Heart left ventricle (tissue), 16 donors: ENCODE measurements around the gene CABP4. TPM values are rescaled to one million over a fixed set of nuclear protein-coding genes. Genes with fewer than 3 reads are reported as not detected.

Source experiments
- ATAC-seq, 4 donors: fragments of 200-7000 bp; cut with Tn5 transposase; one replicate each; pipeline ENCODE4 v1.9.1; 2020 to 2022; ENCODE audit warnings: moderate library complexity in 4 of 4, mild to moderate bottlenecking in 3 of 4, moderate number of reproducible peaks in 1 of 4
- DNase-seq, 5 donors: peaks; one replicate each; pipeline ENCODE4 v3.0.0-alpha.2; 2020
- H3K27ac ChIP-seq, 12 donors: fragments of 200-600 bp; sonication (generic) in 4 of 12; one replicate each; pipeline versions ENCODE4 v1.5.0 to v1.8.0; 2016 to 2022; ENCODE audit warnings: mild to moderate bottlenecking in 2 of 12
- H3K27me3 ChIP-seq, 9 donors: fragments of 200-600 bp; sonication (generic) in 2 of 9; one replicate each; pipeline versions ENCODE4 v1.5.1 to v1.8.0; 2016 to 2022; ENCODE audit warnings: mild to moderate bottlenecking in 3 of 9
- H3K36me3 ChIP-seq, 9 donors: fragments of 200-600 bp; sonication (generic) in 2 of 9; one replicate each; pipeline versions ENCODE4 v1.5.0 to v1.8.0; 2018 to 2022; ENCODE audit warnings: mild to moderate bottlenecking in 2 of 9
- H3K4me1 ChIP-seq, 12 donors: fragments of 200-600 bp; sonication (generic) in 4 of 12; one replicate each; pipeline versions ENCODE4 v1.5.0 to v1.8.0; 2016 to 2022; ENCODE audit warnings: mild to moderate bottlenecking in 3 of 12
- H3K4me3 ChIP-seq, 12 donors: fragments of 200-600 bp; sonication (generic) in 4 of 12; one replicate each; pipeline versions ENCODE4 v1.5.0 to v1.8.0; 2017 to 2022; ENCODE audit warnings: mild to moderate bottlenecking in 9 of 12, moderate library complexity in 4 of 12
- H3K9me3 ChIP-seq, 12 donors: fragments of 200-600 bp; sonication (generic) in 4 of 12; one replicate each; pipeline versions ENCODE4 v1.5.0 to v1.8.0; 2016 to 2022; ENCODE audit warnings: mild to moderate bottlenecking in 1 of 12
- POLR2A ChIP-seq, 2 donors: fragments of 450-650 bp; IDR thresholded peaks; one replicate each; pipeline ENCODE4 v1.6.1; 2017; ENCODE audit warnings: antibody characterized with exemption in 2 of 2, mild to moderate bottlenecking in 2 of 2, moderate library complexity in 2 of 2
- WGBS, 4 donors: extraction: QIAGEN DNeasy Blood & Tissue Kit in 2 of 4; methylation state at CpG; one replicate each; pipeline versions ENCODE4 v1.1.5 to v1.1.7; 2013 to 2018; 5-methylcytosine and 5-hydroxymethylcytosine counted together
- intact Hi-C, 10 donors: fragments of 100-400 bp; cut with DNase I; formaldehyde crosslinking; loops; one replicate each; pipeline versions ENCODE4 v1.11.1 to v1.14.2; 2022
- polyA plus RNA-seq, 2 donors: library from polyadenylated mRNA; stranded (reverse); fragments of 200-250 nt; gene quantifications; one replicate each; pipeline ENCODE4 v1.2.3, GENCODE V29; 2013
- total RNA-seq, 9 donors: library from RNA; depleted of rRNA in 2 of 9; stranded (reverse); fragments of >200 nt in 2 of 9; fragmentation: NEBNext Ultra II Directional in 3 of 9; extraction: Animal tissue kit (Norgen Biotek cat#: 25700) in 3 of 9; gene quantifications; one replicate each; pipeline versions ENCODE4 v1.1.0 to v1.2.4, GENCODE V29; 2016 to 2023
- TF ChIP-seq, protein P1 (sequence below), 12 donors: fragments of 200-600 bp; sonication (generic) in 4 of 12; IDR thresholded peaks; one replicate each; pipeline versions ENCODE4 v1.5.0 to v1.8.0; 2018 to 2022; ENCODE audit warnings: antibody characterized with exemption in 12 of 12, mild to moderate bottlenecking in 5 of 12
- donor health status: ischemic (EF 13 %, LVEDD 7.1; RV severe dilation, severe dysfunction).
- donor health status: healthy with polysubstance abuse.
- donor health status: DM: no; HTN: yes; CAD: no.
- donor health status: DM: no; HTN: no; CAD: no.
- donor health status: ischemic (EF 25% LVEDD 6.9; RV normal size, moderate dysfunction).
- donor health status: ischemic (EF 25% LVEDD 5.7; RV mildly dilated, moderate dysfunction).
- donor health status: healthy.
- donor health status: DM: yes; HTN: yes; CAD: no.
- donor health status: ischemic (EF 35%, LVEDD 5.7; RV mildly dilated, moderate dysfunction).
- donor health status: nonischemic (EF 11% LVEDD 7.7; RV severe dilation, severe dysfunction).
- donor health status: DM: yes; HTN: yes; CAD: no.
- donor health status: PGD.
- donor health status: ischemic (EF 29% LVEDD 5.4; RV normal size, mild dysfunction).
- donor health status: nonischemic (EF 23%, LVEDD 6.1; RV moderate dilation, normal function).

Gene CABP4
- total and polyA plus RNA-seq, 11 donors: 0.25 to 4.2 (median 0.51) TPM; not detected in 1

DNA sequence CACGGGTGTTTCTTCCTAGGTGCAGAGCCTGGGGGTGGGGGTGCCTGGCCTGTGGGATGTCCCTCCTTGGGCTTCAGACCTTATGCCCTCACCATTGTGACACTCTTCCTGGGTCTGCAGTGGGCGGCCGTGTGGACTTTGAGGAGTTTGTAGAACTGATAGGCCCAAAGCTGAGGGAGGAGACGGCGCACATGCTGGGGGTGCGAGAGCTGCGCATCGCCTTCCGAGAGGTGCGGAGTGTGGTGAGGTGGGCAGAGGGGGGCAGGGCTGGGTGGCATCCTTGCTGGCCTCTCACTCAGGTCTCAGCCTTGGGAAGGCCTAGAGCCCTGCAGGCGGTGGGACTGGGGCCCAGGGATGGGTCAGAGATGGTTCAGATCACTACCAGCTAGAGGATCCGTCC, 2.3 kb downstream of the CABP4 start:
- H3K36me3 ChIP-seq: no peaks in the 10 kb centered on the region
- no peak overlapping the region for H3K27ac ChIP-seq
- ATAC-seq: no peak
- H3K9me3 ChIP-seq: no peaks in the 10 kb centered on the region
- no peak overlapping the region for H3K4me3 ChIP-seq
- WGBS, 4 donors: 91 to 95% (median 93%) methylated on average over 11 to 12 of the region's 12 CpGs
- TF ChIP-seq, protein P1, sequence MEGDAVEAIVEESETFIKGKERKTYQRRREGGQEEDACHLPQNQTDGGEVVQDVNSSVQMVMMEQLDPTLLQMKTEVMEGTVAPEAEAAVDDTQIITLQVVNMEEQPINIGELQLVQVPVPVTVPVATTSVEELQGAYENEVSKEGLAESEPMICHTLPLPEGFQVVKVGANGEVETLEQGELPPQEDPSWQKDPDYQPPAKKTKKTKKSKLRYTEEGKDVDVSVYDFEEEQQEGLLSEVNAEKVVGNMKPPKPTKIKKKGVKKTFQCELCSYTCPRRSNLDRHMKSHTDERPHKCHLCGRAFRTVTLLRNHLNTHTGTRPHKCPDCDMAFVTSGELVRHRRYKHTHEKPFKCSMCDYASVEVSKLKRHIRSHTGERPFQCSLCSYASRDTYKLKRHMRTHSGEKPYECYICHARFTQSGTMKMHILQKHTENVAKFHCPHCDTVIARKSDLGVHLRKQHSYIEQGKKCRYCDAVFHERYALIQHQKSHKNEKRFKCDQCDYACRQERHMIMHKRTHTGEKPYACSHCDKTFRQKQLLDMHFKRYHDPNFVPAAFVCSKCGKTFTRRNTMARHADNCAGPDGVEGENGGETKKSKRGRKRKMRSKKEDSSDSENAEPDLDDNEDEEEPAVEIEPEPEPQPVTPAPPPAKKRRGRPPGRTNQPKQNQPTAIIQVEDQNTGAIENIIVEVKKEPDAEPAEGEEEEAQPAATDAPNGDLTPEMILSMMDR (IDR thresholded peaks at IDR 0.05): no peak
- TF ChIP-seq POLR2A (IDR thresholded peaks at IDR 0.05): no peak
- no peak for DNase-seq
- intact Hi-C loops: no loop called here
- H3K4me1 ChIP-seq: peaks cover 0 to 8% (median 3%) of the 10 kb centered on the region in 12 donors
- H3K27me3 ChIP-seq: no peaks in the 10 kb centered on the region

DNA sequence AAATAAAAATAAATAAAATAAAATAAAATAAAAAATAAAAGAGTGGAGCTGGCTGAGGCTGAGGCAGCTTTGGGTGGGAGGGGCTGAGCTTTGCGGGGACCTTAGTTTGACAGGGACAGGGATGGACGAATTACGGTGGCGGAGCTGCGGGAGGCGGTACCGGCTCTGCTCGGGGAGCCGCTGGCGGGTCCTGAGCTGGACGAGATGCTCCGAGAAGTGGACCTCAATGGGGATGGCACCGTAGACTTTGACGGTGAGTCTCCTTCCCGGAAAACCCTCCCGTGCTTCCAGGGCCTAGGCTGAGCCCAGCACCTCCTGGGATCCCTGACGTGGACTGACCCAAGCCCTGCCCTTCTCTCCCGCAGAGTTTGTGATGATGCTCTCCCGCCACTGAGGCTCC, 3.1 kb downstream of the CABP4 start:
- ATAC-seq (no peak), DNase-seq (no peak)
- no peaks in the 10 kb centered on the region for H3K27me3 ChIP-seq
- no peaks in the 10 kb centered on the region for H3K9me3 ChIP-seq
- H3K4me1 ChIP-seq: no peaks in the 10 kb centered on the region
- TF ChIP-seq, protein P1 (IDR thresholded peaks at IDR 0.05): no peak
- TF ChIP-seq POLR2A (IDR thresholded peaks at IDR 0.05): no peak
- intact Hi-C loops: no loop called here
- H3K36me3 ChIP-seq: no peaks in the 10 kb centered on the region
- H3K27ac ChIP-seq: no peak overlapping the region
- WGBS, 4 donors: 90 to 93% (median 91%) methylated on average over 19 of the region's 19 CpGs
- H3K4me3 ChIP-seq: no peak overlapping the region

DNA sequence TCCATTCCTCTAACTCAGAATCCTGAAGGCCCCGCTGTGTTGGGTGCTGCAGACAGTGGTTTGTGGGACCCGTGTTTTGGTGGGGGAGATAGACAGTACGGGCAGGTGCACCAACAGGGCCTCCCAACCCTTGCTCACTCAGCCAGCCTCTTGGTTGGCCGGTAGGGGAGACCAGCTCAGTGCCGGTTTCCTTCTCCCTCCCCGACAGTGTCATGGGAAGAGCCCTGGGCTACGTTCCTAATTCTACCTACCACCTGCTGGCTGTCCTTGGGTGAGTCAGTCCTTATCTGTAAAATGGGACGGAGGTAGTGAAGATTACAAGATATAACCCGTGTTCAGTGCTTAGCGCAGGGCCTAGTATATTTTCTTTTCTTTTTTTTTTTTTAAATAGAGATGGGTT, 8.0 kb downstream of the CABP4 start:
- Histone ChIP-seq H3K27me3 (no peaks in the 10 kb centered on the region), H3K4me1 (peaks cover 0 to 39% (median 15%) of the 10 kb centered on the region in 12 donors), H3K36me3 (no peaks in the 10 kb centered on the region), H3K9me3 (no peaks in the 10 kb centered on the region), H3K4me3 (no peak overlapping the region), H3K27ac (peak overlapping the region in 2 of 12 donors; percentile 86 to 93)
- intact Hi-C loops: loop anchor here in 3 of 10 donors (10.0 kb wide), 1 partner anchor 58 kb away; the partner anchor contains the start of genes PPP1CA (in 3 of the 3) and TBC1D10C (in 3 of the 3)
- TF ChIP-seq POLR2A (IDR thresholded peaks at IDR 0.05): no peak
- TF ChIP-seq, protein P1 (IDR thresholded peaks at IDR 0.05): no peak
- no peak for DNase-seq
- no peak for ATAC-seq
- 91 to 94% (median 93%) methylated on average over 10 of the region's 10 CpGs for WGBS, 4 donors

DNA sequence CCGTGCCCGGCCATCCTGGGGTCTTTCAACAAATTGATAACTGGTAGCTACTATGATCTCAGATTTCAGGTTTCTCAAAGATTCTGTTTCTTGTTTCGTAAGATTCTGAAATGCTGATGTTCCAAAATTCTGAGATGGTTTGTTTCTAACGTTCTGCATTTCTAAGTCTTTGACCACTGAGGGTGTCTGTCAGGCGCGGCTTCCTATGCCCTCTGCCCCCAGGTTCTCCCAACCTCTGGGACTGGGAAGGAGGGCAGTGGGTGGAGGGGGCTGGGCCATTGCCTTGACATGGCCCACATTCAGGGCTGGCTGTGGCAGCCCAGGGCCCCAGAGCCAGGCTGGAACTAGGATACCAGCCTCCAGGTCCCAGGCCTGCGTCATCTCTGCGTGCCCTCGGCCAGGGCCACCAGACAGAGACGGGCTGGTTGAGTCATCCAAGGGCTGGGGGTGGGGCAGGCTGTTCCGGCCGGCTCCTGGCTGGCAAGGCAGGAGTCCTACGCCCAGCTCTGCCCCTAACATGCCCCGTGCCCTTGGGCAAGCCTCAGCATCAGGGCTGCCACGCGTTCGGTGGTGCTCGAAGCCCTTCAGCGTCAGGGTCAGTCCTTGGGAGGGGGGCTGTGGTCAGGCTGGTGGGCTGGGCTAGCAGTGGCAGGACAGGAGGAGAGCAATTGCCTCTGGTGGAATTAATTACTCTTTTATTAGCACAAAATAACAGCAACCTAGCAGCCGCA, 8.7 kb downstream of the CABP4 start:
- 69 to 93% (median 86%) methylated on average over 8 to 20 of the region's 20 CpGs for WGBS, 4 donors
- peaks cover 0 to 41% (median 20%) of the 10 kb centered on the region in 12 donors for H3K4me1 ChIP-seq
- H3K4me3 ChIP-seq: peak overlapping the region; percentile 31 to 66 (median 58)
- intact Hi-C loops: loop anchor here in 5 of 10 donors (1.0 to 10.0 kb wide), 3 partner anchors 36 to 62 kb away; partner anchors contain the start of genes PPP1CA (in 3 of the 5), TBC1D10C (in 3 of the 5) and RPS6KB2 (in 1 of the 5)
- peak overlapping the region; percentile 61 to 93 (median 87) for H3K27ac ChIP-seq
- H3K36me3 ChIP-seq: no peaks in the 10 kb centered on the region
- TF ChIP-seq, protein P1 (IDR thresholded peaks at IDR 0.05): no peak
- TF ChIP-seq POLR2A (IDR thresholded peaks at IDR 0.05): no peak
- peak in 3 of 5 donors; percentile 60 to 82 (median 67) for DNase-seq
- H3K27me3 ChIP-seq: no peaks in the 10 kb centered on the region
- peak in 3 of 4 donors; percentile 30 to 40 (median 38) for ATAC-seq
- H3K9me3 ChIP-seq: no peaks in the 10 kb centered on the region
